ENCODE measurements around the gene CSN2. TPM values are rescaled to one million over a fixed set of nuclear protein-coding genes. Genes with fewer than 3 reads are reported as not detected.

CSN2 gene
- total RNA-seq, 1 experiment from 2014 or later, result not detected

GRCh38 chr4:69974631-69975030 lies 9.1 kb upstream of the CSN2 start:
- Histone ChIP-seq H3K9me2 (replicated peaks; ENCODE audit: low read length) (no peaks in the 10 kb centered on the region), H3K9me3 (ENCODE audit: low read length) (no peaks in the 10 kb centered on the region), H3K79me2 (ENCODE audit: low read length) (no peaks in the 10 kb centered on the region), H3F3A (ENCODE audit: low read length, unreplicated experiment) (no peaks in the 10 kb centered on the region), H3K4me1 (ENCODE audit: insufficient read depth, low read length) (no peaks in the 10 kb centered on the region), H3K4me3 (ENCODE audit: low read length) (no peak overlapping the region), H4K20me1 (ENCODE audit: low read length) (no peaks in the 10 kb centered on the region), H3K27ac (ENCODE audit: low read length) (no peak overlapping the region), H3K9ac (ENCODE audit: low read length) (no peak overlapping the region), H2AFZ (ENCODE audit: low read length) (no peak overlapping the region), H3K27me3 (ENCODE audit: low read length) (peaks cover 49% of the 10 kb centered on the region), H3K36me3 (ENCODE audit: low read depth, low read length) (no peaks in the 10 kb centered on the region), H3K4me2 (ENCODE audit: low read length) (no peak overlapping the region)
- BruUV-seq (replicated peaks), result no TSS peak
- ChIA-PET POLR2A (ENCODE audit: unreplicated experiment) (no interaction called here), CTCF (no interaction called here)
- intact Hi-C loops (cut with micrococcal nuclease), result no loop called here
- ATAC-seq (no peak), DNase-seq (no peak)
- TF ChIP-seq CTCF (conservative IDR thresholded peaks at IDR 0.05; ENCODE audit: low read depth, low read length) (no peak), EZH2phosphoT487 (IDR thresholded peaks at IDR 0.05; ENCODE audit: borderline replicate concordance, low read length) (no peak), EZH2 (IDR thresholded peaks at IDR 0.05; ENCODE audit: low read length, unreplicated experiment) (no peak)

GRCh38 chr4:69970071-69970470 lies 4.5 kb upstream of the CSN2 start:
- DNase-seq, result no peak
- Histone ChIP-seq H3K9me2 (replicated peaks; ENCODE audit: low read length) (no peaks in the 10 kb centered on the region), H3K9ac (ENCODE audit: low read length) (no peak overlapping the region), H3K27ac (ENCODE audit: low read length) (no peak overlapping the region), H3F3A (ENCODE audit: low read length, unreplicated experiment) (no peaks in the 10 kb centered on the region), H3K27me3 (ENCODE audit: low read length) (peaks cover 30% of the 10 kb centered on the region), H4K20me1 (ENCODE audit: low read length) (no peaks in the 10 kb centered on the region), H2AFZ (ENCODE audit: low read length) (no peak overlapping the region), H3K9me3 (ENCODE audit: low read length) (no peaks in the 10 kb centered on the region), H3K4me1 (ENCODE audit: insufficient read depth, low read length) (no peaks in the 10 kb centered on the region), H3K4me2 (ENCODE audit: low read length) (no peak overlapping the region), H3K4me3 (ENCODE audit: low read length) (no peak overlapping the region), H3K36me3 (ENCODE audit: low read depth, low read length) (no peaks in the 10 kb centered on the region), H3K79me2 (ENCODE audit: low read length) (no peaks in the 10 kb centered on the region)
- ChIA-PET CTCF (no interaction called here), POLR2A (ENCODE audit: unreplicated experiment) (no interaction called here)
- no peak for TF ChIP-seq EZH2 (IDR thresholded peaks at IDR 0.05; ENCODE audit: low read length, unreplicated experiment)
- no peak for ATAC-seq
- no TSS peak for BruUV-seq (replicated peaks)
- intact Hi-C loops (cut with micrococcal nuclease), result no loop called here

- Histone ChIP-seq H2AFZ (ENCODE audit: low read length) (no peak overlapping the region), H3K9me2 (replicated peaks; ENCODE audit: low read length) (no peaks in the 10 kb centered on the region), H4K20me1 (ENCODE audit: low read length) (no peaks in the 10 kb centered on the region), H3F3A (ENCODE audit: low read length, unreplicated experiment) (no peaks in the 10 kb centered on the region), H3K9me3 (ENCODE audit: low read length) (no peaks in the 10 kb centered on the region), H3K36me3 (ENCODE audit: low read depth, low read length) (no peaks in the 10 kb centered on the region), H3K9ac (ENCODE audit: low read length) (no peak overlapping the region), H3K4me1 (ENCODE audit: insufficient read depth, low read length) (0 out of 2 replicates have a peak, but pooled peaks cover 3% of the 10 kb centered on the region), H3K79me2 (ENCODE audit: low read length) (no peaks in the 10 kb centered on the region), H3K27me3 (ENCODE audit: low read length) (no peaks in the 10 kb centered on the region), H3K4me3 (ENCODE audit: low read length) (no peak overlapping the region), H3K4me2 (ENCODE audit: low read length) (no peak overlapping the region), H3K27ac (ENCODE audit: low read length) (no peak overlapping the region)
- BruUV-seq (replicated peaks), result no TSS peak
- POLR2A ChIA-PET (ENCODE audit: unreplicated experiment), result no interaction called here
- intact Hi-C loops (cut with micrococcal nuclease), result no loop called here
- DNase-seq (no peak), ATAC-seq (no peak)
- TF ChIP-seq CTCF (conservative IDR thresholded peaks at IDR 0.05; ENCODE audit: low read depth, low read length) (no peak), EZH2phosphoT487 (IDR thresholded peaks at IDR 0.05; ENCODE audit: borderline replicate concordance, low read length) (no peak)
- CTCF ChIA-PET, result no interaction called here
Measured at GRCh38 chr4:69957209-69957608, 8.3 kb downstream of the CSN2 start.
